Endothelial cell of umbilical vein (primary cell): ENCODE data around the gene GNB5. TPM values are rescaled to one million over a fixed set of nuclear protein-coding genes. Genes with fewer than 3 reads are reported as not detected.

Source experiments
- BruUV-seq: library from RNA; stranded (reverse); fragments of 400-500 nt; replicated peaks from 2 replicates; lab custom pipeline; 2021; lab: Mats Ljungman, UMichigan
- CTCF ChIA-PET: fragments of 300-600, 350-600 bp; sonication (Branson Sonifier 250); formaldehyde crosslinking; loops from one replicate; lab custom pipeline; 2021; ENCODE audit warnings: antibody characterized with exemption, inconsistent platforms; lab: Charles Lee
- POLR2A ChIA-PET: fragments of 300-600, 350-600 bp; sonication (Branson Sonifier 250); formaldehyde crosslinking; loops from one replicate; lab custom pipeline; 2021; ENCODE audit warnings: antibody characterized with exemption, inconsistent platforms; lab: Charles Lee
- DNase-seq: peaks from one replicate; pipeline ENCODE4 v3.0.0-alpha.2; 2011; ENCODE audit warnings: low read depth, low spot score
- FAIRE-seq: peaks from 2 replicates; lab custom pipeline; 2011; peaks lifted over from hg19 to GRCh38; lab: Jason Lieb, UNC
- H2AFZ ChIP-seq: 2 replicates; pipeline ENCODE4 v1.6.0; 2012; ENCODE audit warnings: low read depth, low read length, control low read depth, inconsistent platforms
- H3K27ac ChIP-seq: 2 replicates; pipeline ENCODE4 v1.5.1; 2011; ENCODE audit warnings: low read depth, mild to moderate bottlenecking, control low read depth, low read length, moderate library complexity; ENCODE audit not compliant: insufficient read depth
- H3K27me3 ChIP-seq, 2 experiments: 2 replicates each; pipeline versions ENCODE4 v1.6.0 to v1.6.1; 2011; ENCODE audit warnings: low read length in 2 of 2, mixed read lengths in 1 of 2; ENCODE audit not compliant: control insufficient read depth in 2 of 2, insufficient read depth in 2 of 2
- H3K36me3 ChIP-seq, 2 experiments: 2 replicates in 1 of 2; 3 replicates in 1 of 2; pipeline ENCODE4 v1.5.1; 2011; ENCODE audit warnings: low read length in 2 of 2, mild to moderate bottlenecking in 1 of 2, moderate library complexity in 1 of 2; ENCODE audit not compliant: control insufficient read depth in 2 of 2, insufficient read depth in 2 of 2; ENCODE audit errors: extremely low read depth in 1 of 2
- H3K4me1 ChIP-seq: 3 replicates; pipeline ENCODE4 v1.5.1; 2011; ENCODE audit warnings: mild to moderate bottlenecking, low read length; ENCODE audit not compliant: control insufficient read depth, insufficient read depth; ENCODE audit errors: extremely low read depth
- H3K4me2 ChIP-seq: 2 replicates; pipeline ENCODE4 v1.6.1; 2011; ENCODE audit warnings: low read length, control low read depth, mixed read lengths; ENCODE audit not compliant: insufficient read depth
- H3K4me3 ChIP-seq, 3 experiments: fragments of 200-600 bp in 1 of 3; sonication (generic), shearing (Covaris generic) in 1 of 3; replicated peaks in 1 of 3; 2 replicates each; pipeline ENCODE4 v1.5.1; 2011 to 2016; ENCODE audit warnings: control low read depth in 3 of 3, low read length in 3 of 3, mild to moderate bottlenecking in 2 of 3, inconsistent platforms in 1 of 3, low read depth in 1 of 3, moderate library complexity in 1 of 3; ENCODE audit not compliant: insufficient read depth in 1 of 3
- H3K79me2 ChIP-seq: 2 replicates; pipeline ENCODE4 v1.6.0; 2012; ENCODE audit warnings: low read length, inconsistent platforms; ENCODE audit not compliant: control insufficient read depth, insufficient read depth
- H3K9ac ChIP-seq: replicated peaks from 2 replicates; pipeline ENCODE3; 2011; ENCODE audit warnings: low read length, control low read depth; ENCODE audit not compliant: insufficient read depth; ENCODE audit errors: extremely low read depth
- H3K9me1 ChIP-seq: replicated peaks from 3 replicates; pipeline ENCODE4 v1.6.0; 2011; ENCODE audit warnings: mild to moderate bottlenecking, low read length; ENCODE audit not compliant: control insufficient read depth, insufficient read depth; ENCODE audit errors: extremely low read depth
- H3K9me3 ChIP-seq: replicated peaks from 2 replicates; pipeline ENCODE4 v1.5.1; 2012; ENCODE audit warnings: low read length, inconsistent platforms; ENCODE audit not compliant: control insufficient read depth, insufficient read depth
- H4K20me1 ChIP-seq: replicated peaks from 2 replicates; pipeline ENCODE3; 2011; ENCODE audit warnings: mild to moderate bottlenecking, low read length; ENCODE audit not compliant: control insufficient read depth, insufficient read depth; ENCODE audit errors: extremely low read depth
- EZH2 ChIP-seq: IDR thresholded peaks from 2 replicates; pipeline ENCODE4 v1.6.1; 2012; ENCODE audit warnings: borderline replicate concordance, low read depth, mild to moderate bottlenecking, moderate library complexity, low read length, inconsistent platforms; ENCODE audit not compliant: severe bottlenecking
- FOS ChIP-seq: IDR thresholded peaks from 2 replicates; pipeline ENCODE4 v1.6.1; 2011; ENCODE audit warnings: mild to moderate bottlenecking, low read length, moderate library complexity, borderline replicate concordance; ENCODE audit not compliant: insufficient read depth
- GATA2 ChIP-seq: IDR thresholded peaks from 2 replicates; pipeline ENCODE4 v1.7.0; 2011; ENCODE audit warnings: low read depth, mild to moderate bottlenecking, moderate library complexity, mixed read lengths, low read length; ENCODE audit not compliant: insufficient read length, insufficient read depth
- JUN ChIP-seq: IDR thresholded peaks from 2 replicates; pipeline ENCODE4 v1.6.1; 2011; ENCODE audit warnings: borderline replicate concordance, low read depth; ENCODE audit not compliant: insufficient read length, insufficient read depth
- MAX ChIP-seq: IDR thresholded peaks from 2 replicates; pipeline ENCODE4 v1.6.1; 2011; ENCODE audit not compliant: insufficient read depth, insufficient read length
- MYC ChIP-seq: IDR thresholded peaks from one replicate; pipeline ENCODE4 v1.6.1; 2011; ENCODE audit warnings: mild to moderate bottlenecking, low read depth, low read length
- POLR2A ChIP-seq: IDR thresholded peaks from 2 replicates; pipeline ENCODE4 v1.6.1; 2012; ENCODE audit warnings: low read depth, mild to moderate bottlenecking, control low read depth, low read length
- POLR2AphosphoS5 ChIP-seq: IDR thresholded peaks from 2 replicates; pipeline ENCODE4 v1.6.1; 2012; ENCODE audit warnings: low read depth, mild to moderate bottlenecking, control low read depth, low read length, moderate library complexity; ENCODE audit not compliant: insufficient read depth
- dilution Hi-C: fragments of 300-500 bp; cut with MboI; formaldehyde crosslinking; loops from one replicate; pipeline ENCODE4 v1.15.0; 2019; ENCODE audit warnings: low sequenced_read_pairs; ENCODE audit not compliant: extremely low pct_ligation_motif_present
- intact Hi-C: fragments of 100-400 bp; cut with micrococcal nuclease; formaldehyde crosslinking; loops from one replicate; pipeline ENCODE4 v1.10.0; 2022
- polyA plus RNA-seq, 4 experiments: library from polyadenylated mRNA; depleted of rRNA in 3 of 4; stranded (reverse) in 3 of 4; unstranded in 1 of 4; fragments of >200 nt; gene quantifications; 2 replicates each; pipeline versions ENCODE4 v1.2.1 to v1.2.3, GENCODE V29; 2011 to 2012; ENCODE audit warnings: missing spikeins in 1 of 4
- total RNA-seq: library from RNA; stranded (reverse); gene quantifications from 2 replicates; pipeline ENCODE4 v1.2.3, GENCODE V29; 2021
- TF ChIP-seq, protein P1 (sequence below), 2 donors: IDR thresholded peaks; 1 replicate in 1 of 2; 2 replicates in 1 of 2; pipeline ENCODE4 v1.5.1; 2011; ENCODE audit warnings: low read length in 2 of 2, mild to moderate bottlenecking in 2 of 2, moderate library complexity in 2 of 2, control low read depth in 1 of 2, inconsistent platforms in 1 of 2, low read depth in 1 of 2; ENCODE audit not compliant: insufficient read depth in 1 of 2; ENCODE audit errors: extremely low read depth in 1 of 2

The GNB5 gene
- total and polyA plus RNA-seq, 2 donors (not counting 3 experiments of a cell fraction or from before 2014, with no cell fraction given): 15.6 to 16.8 TPM

GRCh38 chr15:52148403-52148802, 42.8 kb downstream of the GNB5 start:
- TF ChIP-seq MYC (no peak), GATA2 (no peak), MAX (no peak), EZH2 (no peak), POLR2AphosphoS5 (no peak), POLR2A (no peak), JUN (no peak), FOS (no peak)
- TF ChIP-seq, protein P1, sequence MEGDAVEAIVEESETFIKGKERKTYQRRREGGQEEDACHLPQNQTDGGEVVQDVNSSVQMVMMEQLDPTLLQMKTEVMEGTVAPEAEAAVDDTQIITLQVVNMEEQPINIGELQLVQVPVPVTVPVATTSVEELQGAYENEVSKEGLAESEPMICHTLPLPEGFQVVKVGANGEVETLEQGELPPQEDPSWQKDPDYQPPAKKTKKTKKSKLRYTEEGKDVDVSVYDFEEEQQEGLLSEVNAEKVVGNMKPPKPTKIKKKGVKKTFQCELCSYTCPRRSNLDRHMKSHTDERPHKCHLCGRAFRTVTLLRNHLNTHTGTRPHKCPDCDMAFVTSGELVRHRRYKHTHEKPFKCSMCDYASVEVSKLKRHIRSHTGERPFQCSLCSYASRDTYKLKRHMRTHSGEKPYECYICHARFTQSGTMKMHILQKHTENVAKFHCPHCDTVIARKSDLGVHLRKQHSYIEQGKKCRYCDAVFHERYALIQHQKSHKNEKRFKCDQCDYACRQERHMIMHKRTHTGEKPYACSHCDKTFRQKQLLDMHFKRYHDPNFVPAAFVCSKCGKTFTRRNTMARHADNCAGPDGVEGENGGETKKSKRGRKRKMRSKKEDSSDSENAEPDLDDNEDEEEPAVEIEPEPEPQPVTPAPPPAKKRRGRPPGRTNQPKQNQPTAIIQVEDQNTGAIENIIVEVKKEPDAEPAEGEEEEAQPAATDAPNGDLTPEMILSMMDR (IDR thresholded peaks at IDR 0.05; ENCODE audit: extremely low read depth in 1 of 2, insufficient read depth in 1 of 2, low read depth in 1 of 2, low read length in 2 of 2): no peak
- intact Hi-C loops: no loop called here
- H3K4me2 ChIP-seq: no peak overlapping the region
- peaks cover 0 to 7% of the 10 kb centered on the region in 2 experiments for H3K36me3 ChIP-seq
- no peaks in the 10 kb centered on the region for H4K20me1 ChIP-seq
- H3K9me1 ChIP-seq: no peaks in the 10 kb centered on the region
- H2AFZ ChIP-seq: no peak overlapping the region
- BruUV-seq: no TSS peak
- H3K9ac ChIP-seq: no peak overlapping the region
- H3K4me1 ChIP-seq: peaks cover 6% of the 10 kb centered on the region
- ChIA-PET CTCF (interaction anchor here (1.3 kb wide), 1 partner anchor 8 kb away, joined by 3 read pairs; no protein-coding TSS in a partner anchor), POLR2A (no interaction called here)
- dilution Hi-C loops: no loop called here
- no peaks in the 10 kb centered on the region for H3K27me3 ChIP-seq
- H3K9me3 ChIP-seq: no peaks in the 10 kb centered on the region
- no peak overlapping the region for H3K4me3 ChIP-seq
- H3K79me2 ChIP-seq: no peaks in the 10 kb centered on the region
- FAIRE-seq: no peak
- no peak for DNase-seq
- H3K27ac ChIP-seq: no peak overlapping the region
